Fibroblast of mammary gland (primary cell): ENCODE results near the gene ACER3.

Experiments used
- DNase-seq: peaks from one replicate; pipeline ENCODE4 v3.0.0-alpha.2; 2010; ENCODE audit warnings: low read depth
- H3K4me3 ChIP-seq: 2 replicates; pipeline ENCODE4 v1.5.1; 2011; ENCODE audit warnings: low read depth, mild to moderate bottlenecking, low read length, moderate library complexity; ENCODE audit not compliant: control insufficient read depth
- TF ChIP-seq, protein P1 (sequence below): conservative IDR thresholded peaks from 2 replicates; pipeline ENCODE4 v1.5.1; 2011; ENCODE audit warnings: low read depth, low read length, inconsistent platforms; ENCODE audit not compliant: control insufficient read depth, insufficient read depth

ACER3 gene

DNA sequence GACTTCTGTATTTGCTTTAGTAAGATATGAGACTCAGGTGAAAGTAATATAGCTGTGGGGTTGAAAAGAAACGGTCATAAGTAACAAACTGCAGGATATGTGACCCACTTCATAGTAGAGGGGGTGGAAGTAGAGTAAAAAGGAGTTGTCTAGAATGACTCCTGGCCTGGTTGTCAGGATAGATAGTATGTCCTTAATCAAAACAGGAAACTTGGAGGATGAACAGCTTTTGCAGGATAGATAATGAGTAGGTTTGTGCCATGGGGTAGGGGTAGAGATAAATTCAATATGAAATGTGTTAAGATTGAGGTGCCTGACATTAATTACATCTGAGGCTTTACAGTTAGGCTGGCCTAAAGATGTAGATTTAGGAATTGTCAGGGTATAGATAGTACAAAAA, 126.5 kb downstream of the ACER3 start:
- no peak overlapping the region for H3K4me3 ChIP-seq
- DNase-seq, result no peak
- TF ChIP-seq, protein P1, sequence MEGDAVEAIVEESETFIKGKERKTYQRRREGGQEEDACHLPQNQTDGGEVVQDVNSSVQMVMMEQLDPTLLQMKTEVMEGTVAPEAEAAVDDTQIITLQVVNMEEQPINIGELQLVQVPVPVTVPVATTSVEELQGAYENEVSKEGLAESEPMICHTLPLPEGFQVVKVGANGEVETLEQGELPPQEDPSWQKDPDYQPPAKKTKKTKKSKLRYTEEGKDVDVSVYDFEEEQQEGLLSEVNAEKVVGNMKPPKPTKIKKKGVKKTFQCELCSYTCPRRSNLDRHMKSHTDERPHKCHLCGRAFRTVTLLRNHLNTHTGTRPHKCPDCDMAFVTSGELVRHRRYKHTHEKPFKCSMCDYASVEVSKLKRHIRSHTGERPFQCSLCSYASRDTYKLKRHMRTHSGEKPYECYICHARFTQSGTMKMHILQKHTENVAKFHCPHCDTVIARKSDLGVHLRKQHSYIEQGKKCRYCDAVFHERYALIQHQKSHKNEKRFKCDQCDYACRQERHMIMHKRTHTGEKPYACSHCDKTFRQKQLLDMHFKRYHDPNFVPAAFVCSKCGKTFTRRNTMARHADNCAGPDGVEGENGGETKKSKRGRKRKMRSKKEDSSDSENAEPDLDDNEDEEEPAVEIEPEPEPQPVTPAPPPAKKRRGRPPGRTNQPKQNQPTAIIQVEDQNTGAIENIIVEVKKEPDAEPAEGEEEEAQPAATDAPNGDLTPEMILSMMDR, result no peak

DNA sequence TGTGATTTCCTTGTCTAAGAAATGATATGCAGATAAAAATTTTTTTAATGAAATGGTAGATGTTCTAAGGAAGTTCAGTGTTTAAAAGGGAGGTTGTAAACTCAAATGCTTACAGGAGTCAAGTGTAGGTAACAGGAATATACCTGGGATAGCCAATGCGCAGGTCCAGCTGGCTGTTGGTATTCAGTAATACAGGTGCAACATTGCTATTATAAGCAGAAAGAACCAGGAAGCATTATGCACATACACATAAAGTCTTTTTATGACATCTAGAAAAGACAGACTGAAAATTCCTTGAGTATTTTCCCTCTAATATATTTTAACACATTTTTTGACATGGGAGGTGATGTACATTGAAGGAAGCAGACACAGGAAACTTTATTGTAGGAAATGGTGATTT, 129.9 kb downstream of the ACER3 start:
- H3K4me3 ChIP-seq, result no peak overlapping the region
- TF ChIP-seq, protein P1, result no peak
- DNase-seq, result no peak

DNA sequence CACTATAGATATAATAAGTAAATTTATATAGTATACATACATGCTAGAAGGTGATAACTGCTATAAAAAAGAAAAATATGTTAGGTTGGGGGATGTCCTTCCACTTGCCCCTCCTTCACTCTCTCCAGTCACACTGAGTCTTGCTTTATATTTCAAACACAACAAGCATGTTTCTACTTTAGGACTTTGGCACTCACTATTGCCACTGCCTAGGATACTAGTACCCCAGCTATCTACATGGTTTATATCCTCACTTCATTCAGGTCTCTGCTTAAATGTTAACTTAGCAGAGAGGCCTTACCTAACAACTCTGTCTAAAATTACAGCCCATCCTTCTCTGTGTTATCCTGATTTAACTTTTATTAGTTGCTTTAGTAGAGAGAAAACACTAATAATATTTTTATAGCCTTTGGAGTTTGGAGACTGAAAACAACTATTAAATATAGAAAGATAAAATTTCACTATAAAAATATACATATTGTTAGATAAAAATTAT, 134.4 kb downstream of the ACER3 start:
- TF ChIP-seq, protein P1, result no peak
- H3K4me3 ChIP-seq, result no peak overlapping the region
- DNase-seq, result no peak

DNA sequence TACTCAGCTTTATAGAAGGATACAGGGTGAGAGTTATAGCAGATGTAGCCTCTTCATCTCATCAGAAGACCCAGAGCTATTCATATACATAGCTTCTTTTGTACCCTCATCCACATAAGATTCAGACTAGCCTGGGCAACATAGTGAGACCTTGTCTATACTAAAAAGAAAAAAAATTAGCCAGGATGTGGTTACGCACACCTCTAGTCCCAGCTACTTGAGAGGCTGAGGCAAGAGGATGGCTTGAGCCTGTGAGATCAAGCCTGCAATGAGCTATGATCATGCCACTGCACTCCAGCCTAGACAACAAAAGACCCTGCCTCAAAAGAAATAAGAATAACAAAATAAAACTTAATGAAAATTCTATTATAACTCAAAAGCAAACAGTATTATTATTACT, 136.8 kb downstream of the ACER3 start:
- TF ChIP-seq, protein P1, result no peak
- DNase-seq, result no peak
- no peak overlapping the region for H3K4me3 ChIP-seq

DNA sequence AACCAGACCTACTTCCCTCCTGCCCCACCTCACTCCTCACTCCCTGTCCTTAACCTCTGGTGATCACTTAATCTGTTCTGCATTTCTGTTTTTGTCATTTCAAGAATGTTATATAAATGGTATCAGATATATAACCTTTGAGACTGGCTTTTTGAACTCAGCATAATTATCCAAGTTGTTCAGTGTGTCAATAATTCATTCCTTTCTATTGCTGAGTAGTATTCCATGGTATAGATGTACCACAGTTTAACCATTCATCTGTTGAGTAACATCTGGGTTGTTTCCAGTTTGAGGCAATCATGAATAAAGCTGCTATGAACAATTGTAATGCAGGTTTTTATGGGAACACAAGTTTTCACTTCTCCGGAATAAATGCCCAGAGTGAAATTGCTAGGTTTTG, 138.9 kb downstream of the ACER3 start:
- TF ChIP-seq, protein P1, result no peak
- DNase-seq, result no peak
- H3K4me3 ChIP-seq, result no peak overlapping the region

DNA sequence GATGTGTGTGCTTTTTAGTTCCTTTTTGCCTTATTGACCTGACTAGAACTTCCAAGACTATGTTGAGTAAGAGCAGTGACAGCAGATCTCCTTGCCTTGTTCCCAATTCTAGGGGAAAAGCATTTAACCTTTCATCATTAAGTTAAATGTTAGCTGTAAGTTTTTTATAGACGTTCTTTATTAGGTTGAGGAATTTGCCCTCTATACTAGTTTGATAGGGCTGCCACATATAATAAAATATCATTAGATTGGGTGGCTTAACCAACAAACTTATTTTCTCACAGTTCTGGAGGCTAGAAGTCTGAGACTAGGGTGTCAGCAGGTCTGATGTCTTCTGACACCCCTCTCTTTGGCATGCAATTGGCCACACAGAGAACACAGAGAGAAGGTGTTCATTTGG, 140.9 kb downstream of the ACER3 start:
- TF ChIP-seq, protein P1, result no peak
- DNase-seq, result no peak

DNA sequence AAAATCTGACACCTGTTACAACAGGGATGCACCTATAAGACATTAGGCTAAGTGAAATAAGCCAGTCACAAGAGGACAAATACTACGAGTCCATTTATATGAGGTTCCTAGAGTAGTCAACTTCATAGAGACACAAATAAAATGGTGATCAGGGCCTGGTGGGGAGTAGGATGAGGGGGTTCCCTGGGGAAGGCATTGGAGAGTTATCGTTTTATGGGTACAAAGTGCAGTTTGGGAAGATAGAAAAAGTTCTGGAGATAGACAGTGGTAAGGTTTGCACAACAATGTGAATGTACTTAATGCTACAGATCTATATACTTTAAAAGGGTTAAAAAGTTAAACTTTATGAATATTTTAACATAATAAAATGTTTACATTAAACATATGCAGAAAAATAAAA, 142.1 kb downstream of the ACER3 start:
- DNase-seq, result no peak
- H3K4me3 ChIP-seq, result no peak overlapping the region
- TF ChIP-seq, protein P1, result no peak

More for the DNA sequence above, 140.9 kb downstream of the ACER3 start:
- no peak overlapping the region for H3K4me3 ChIP-seq
